HG03103 (cell line): Measurements from ENCODE around the gene MGRN1.
"Not testable (repeated sequence)": the region's sequence is repeated elsewhere in the genome, so short reads cannot be mapped to it uniquely, and the experiment has no call there.

Experiments
- ATAC-seq: cut with Tn5 transposase; IDR thresholded peaks from one replicate; pipeline ENCODE4 v1.9.1; 2021; ENCODE audit warnings: low read depth; ENCODE audit not compliant: unreplicated experiment

MGRN1 gene

DNA sequence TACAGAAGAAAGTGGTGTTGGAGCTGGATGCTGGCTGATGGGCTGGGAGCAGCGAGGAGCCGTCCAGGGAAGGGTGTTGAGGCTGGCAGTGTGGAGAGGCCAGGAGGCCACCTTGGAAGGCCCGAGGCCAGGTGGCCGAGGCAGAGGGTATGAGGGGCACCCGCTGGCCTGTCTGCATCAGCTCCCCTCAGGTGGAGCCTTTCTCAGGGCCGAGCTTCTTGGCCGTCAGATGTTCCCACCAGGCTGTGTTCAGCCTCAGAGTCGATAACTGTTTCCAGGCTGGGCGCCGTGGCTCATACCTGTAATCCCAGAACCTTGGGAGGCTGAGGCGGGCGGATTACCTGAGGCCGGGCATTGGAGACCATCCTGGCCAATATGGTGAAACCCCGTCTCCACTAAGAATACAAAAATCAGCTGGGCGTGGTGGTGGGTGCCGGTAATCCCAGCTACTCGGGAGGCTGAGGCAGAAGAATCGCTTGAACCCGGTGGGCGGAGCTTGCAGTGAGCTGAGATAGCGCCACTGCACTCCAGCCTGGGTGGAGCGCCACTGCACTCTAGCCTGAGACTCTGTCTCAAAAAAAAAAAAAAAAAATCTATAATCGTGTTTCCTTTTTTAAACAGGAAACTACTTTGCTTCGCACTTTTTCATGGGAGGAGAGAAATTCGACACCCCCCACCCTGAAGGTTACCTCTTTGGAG lies 25.3 kb downstream of the MGRN1 start:
- ATAC-seq: no peak

DNA sequence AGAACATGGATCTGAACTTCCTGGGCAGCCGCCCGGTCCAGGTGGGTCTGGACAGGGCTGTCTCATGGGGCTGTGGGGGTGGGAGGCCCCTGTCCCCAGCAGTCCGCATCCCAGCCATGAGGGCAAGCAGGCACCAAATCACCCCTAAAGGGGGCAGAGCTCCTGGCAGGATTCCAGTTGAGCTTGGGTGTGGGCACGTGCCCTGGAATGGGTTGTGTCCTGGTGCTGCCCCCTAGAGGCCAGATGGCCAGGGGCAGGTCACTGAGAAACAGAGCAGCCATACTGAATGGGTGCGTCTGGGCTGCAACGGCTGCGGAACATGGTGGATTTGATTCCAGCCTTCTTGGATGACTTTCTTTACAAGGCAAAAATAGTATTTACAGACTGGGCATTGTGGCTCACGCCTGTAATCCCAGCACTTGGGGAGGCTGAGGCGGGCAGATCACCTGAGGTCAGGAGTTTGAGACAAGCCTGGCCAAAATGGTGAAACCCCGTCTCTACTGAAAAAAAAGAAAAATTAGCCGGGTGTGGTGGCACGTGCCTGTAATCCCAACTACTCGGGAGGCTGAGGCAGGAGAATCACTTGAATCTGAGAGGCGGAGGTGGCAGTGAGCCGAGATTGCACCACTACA lies 25.9 kb downstream of the MGRN1 start:
- not testable (repeated sequence) for ATAC-seq

DNA sequence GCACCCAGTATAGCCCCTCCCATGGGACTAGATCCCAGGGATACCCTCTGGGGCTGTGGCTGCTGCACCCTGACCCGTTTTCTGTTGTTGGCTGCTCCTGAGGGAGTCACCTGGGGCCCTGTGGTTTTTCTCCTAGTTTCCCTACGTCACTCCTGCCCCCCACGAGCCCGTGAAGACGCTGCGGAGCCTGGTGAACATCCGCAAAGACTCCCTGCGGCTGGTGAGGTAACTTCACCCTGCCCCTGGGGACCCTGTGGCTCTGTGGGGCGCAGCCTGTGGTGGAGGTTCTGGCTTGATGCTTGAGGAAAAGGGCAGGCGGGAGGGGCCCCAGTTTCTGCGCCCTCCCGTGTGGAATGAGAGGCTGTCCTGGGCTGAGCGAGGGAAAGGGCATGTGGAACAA lies 27.2 kb downstream of the MGRN1 start:
- ATAC-seq: no peak

DNA sequence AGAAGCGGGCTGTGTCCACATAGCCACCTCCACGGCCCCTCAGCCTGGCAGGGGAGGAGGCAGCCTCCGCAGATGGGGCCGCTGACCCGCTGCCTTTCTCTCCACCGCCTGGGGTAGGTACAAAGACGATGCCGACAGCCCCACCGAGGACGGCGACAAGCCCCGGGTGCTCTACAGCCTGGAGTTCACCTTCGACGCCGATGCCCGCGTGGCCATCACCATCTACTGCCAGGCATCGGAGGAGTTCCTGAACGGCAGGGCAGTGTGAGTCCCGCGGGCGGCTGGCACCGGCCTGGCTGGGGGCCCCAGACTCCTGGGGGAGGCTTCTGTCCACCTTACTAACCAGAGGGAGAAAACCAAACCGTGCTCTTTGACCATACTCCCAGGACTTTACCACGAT lies 27.9 kb downstream of the MGRN1 start:
- no peak for ATAC-seq

DNA sequence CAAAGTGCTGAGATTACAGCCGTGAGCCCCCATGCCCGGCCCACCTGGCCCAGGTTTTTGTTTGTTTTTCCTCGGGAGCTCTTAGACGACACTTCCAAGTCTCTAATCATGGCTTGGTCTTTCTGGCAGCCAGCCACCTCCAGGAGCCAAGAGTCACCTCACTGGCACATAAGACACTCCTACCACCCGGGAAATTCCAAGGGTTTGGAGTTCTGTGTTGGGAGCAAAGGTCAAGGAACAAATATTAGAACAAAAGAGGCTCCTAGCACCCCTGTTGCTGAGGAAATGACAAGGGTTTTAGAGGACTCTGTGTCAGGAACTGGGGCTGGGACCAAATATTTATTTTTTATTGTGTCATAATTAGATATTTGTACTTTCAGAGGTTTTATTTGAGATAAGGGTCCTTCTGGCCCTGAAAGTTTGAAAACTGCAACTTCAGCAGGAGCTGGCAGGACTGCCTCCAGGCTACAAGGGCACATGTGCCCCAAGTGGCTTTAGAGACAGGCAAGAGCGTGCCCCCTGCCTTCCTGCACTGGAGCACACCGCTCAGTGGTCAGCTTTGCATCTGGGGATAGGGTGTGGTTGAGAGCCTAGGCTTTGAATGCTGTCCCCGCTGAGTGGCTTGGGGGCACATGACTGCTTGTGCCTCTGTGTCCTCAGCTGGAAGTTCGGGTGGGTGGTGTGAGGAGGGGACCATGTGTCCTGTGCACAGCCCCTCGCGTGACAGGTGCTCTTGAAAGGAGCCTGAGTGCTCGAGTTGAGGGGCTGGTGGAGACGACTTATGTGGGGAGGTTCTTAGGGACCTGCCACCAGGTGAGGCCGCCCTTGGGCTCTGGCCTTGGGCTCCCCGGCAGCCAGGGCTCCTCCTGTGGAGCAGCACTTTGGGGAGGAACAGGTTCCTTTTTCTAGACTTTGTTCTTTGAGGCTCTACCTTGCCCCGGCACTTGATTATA lies 29.7 kb downstream of the MGRN1 start:
- ATAC-seq: no peak

DNA sequence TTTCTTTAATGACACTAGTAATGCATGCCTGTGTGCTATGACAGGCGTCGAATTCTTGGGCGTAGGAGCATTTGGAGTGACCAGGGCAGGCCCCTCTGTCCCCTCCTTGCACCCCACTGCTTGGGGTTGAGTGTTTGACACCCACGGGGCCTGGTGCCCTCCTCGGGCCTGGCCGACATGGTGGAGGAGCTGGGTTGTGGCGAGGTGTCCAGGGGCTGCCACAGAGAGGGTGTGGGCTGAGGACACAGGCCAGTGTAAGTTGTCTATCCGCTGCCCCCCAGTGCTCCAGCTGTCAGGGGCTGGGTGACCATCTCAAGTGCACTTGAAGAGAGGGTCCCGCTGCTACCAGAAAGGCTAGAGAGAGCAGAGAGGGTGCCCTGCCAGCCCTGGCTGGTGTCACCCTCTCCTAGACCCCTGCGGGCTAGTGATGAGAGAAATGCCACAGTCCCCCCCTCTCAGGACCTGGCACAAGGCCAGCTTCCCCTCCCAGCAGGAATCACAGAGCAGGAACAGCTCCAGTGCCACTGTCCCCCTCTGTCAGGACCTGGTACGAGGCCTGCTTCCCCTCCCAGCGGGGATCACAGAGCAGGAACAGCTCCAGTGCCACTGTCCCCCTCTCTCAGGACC lies 30.5 kb downstream of the MGRN1 start:
- ATAC-seq: no peak

DNA sequence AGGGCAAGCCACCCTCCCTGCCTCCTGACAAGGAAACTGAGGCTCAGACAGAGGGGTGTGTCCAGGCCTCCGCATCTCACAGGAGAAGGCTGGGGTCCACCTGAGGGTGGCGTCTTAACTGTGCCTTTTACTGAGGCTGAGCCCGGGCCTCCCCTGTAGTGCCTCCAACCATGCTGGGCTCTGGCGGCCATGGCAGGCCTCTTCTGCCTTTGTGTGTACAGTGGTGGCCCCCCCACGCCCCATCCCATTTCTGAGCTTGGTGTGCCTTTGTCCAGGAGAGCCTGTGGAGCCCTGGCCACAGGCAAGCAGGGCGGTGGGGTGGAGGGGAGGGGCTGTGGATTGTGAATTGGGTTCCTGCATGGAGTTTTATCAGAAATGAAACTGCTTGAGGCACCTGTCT lies 31.2 kb downstream of the MGRN1 start:
- no peak for ATAC-seq

DNA sequence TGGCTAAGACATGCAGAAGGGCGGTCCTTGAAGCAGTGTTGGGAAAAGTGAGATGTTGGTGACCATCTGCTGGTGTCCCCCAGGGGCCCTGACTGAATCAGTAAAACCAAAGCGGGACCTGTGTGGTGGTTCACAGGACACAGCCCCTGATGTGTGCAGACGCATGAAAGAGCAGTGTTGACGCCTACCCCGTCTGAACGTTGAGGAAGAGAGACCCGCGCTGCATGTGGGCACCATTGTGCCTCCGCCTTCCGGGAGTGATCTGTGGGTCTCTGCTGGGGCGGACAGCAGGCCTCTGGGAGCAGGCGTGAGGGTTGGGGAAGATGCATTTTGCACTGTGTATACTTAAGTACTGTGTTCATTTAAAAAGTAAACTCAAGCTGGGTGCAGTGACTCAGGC lies 31.6 kb downstream of the MGRN1 start:
- ATAC-seq: no peak

DNA sequence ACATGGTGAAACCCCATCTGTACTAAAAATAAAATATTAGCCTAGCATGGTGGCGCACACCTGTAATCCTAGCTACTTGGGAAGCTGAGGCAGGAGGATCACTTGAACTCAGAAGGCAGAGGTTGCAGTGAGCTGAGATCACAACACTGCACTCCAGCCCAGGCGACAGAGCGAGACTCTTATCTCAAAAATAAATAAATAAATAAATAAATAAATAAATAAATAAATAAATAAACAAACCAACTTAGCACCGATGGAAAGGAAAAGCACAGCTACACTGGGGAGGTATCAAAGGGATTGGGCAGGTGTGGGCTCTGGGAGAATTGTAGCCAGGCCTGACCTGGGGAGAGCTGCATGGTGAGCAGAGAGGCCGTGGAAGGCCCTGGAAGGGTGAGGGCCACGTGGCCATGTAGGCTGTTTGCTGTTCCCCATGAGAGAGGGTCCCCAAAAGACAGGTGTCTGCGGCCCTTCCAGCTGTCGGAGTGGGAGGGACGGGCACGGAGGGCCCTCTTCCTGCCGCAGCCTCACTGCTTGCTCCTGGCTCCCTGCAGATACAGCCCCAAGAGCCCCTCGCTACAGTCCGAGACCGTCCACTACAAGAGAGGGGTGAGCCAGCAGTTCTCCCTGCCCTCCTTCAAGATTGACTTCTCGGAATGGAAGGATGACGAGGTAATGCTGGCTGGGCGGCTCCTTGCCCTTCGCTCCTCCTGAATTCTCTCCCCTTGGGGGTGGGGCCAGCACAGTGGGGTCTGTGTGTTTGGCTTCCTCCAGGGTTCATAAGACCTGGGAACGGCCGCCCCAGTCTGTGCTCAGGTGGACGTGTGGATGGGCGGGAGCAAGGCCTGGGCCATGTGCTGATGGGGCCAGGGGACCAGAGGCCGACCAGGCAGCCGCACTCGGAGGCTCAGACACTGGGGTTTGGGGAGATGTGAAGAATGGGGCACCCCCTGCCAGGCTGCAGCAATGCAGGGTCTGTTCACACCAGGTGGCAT lies 32.4 kb downstream of the MGRN1 start:
- no peak for ATAC-seq

DNA sequence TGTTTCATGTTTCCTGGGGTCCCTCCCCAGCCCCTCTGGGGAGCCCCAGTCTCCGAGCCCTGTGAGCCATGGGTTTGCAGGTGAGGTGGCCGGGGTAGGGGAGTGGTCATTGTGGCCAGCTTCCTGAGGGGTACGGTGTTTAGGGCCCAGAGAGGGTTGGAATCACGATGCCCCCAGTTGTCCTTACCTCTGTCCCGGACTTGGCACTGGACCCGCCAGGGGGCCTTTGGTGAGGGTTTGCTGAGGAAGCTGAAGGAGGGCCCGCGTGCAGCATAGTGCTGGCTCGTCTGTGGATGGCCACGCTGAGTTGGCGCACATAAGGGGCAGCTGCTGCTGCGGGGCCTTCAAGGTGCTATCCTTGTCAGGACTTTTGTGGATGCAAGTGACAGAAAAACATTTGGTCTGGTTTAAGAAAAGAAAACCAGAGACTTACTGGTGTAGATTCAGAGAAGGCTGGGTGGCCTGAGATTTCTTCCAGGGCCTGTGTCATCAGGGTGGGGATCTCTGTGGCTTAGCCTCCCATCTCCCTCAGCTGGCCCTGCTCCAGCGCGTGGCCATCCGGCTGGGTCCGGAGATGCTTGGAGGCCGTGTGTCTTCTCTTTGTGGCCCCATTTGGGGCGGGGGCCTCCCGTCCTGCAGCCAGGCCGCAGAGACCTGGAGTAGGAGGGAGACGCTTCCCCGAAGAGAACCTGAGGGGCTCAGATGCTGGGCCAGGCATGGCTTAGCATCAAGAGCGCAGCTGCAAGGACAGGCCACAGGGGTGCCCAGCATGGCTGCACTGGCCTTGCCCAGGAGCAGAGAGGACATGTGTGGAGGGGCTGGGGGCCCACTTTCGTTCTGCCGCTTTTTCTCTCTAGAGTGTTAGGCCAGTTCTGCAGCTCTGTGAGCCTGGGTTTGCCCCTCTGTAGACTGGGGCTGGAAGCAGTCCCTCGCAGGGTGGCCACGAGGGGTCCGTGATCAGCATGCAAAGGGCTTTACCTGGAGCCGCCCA lies 35.0 kb downstream of the MGRN1 start:
- no peak for ATAC-seq

DNA sequence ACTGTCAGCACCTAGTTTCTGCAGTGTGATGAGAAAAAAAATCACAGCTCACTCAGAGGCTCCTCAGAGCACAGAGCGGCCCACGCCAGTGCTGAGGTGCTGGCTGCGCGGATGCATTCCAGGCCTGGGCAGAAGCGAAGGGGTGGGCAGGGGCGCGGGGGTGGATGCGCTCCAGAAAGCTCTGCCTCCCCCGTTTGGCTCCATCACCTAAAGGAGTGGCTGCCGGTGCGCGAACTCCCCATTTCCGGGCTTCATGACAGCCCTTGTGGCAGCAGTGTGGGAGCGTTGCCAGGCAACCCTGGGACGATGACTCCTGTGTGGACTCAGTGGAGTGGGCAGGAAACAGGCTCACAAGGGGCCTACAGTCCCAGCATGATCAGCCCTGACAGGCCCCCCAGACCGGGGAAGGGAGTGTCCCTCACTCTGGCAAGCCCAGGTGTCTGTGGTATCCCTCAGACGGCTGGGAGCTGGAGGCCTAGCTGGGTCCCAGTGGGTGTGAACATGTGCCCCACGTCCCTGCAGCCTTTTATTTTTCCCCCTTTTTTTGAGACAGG lies 35.9 kb downstream of the MGRN1 start:
- no peak for ATAC-seq

DNA sequence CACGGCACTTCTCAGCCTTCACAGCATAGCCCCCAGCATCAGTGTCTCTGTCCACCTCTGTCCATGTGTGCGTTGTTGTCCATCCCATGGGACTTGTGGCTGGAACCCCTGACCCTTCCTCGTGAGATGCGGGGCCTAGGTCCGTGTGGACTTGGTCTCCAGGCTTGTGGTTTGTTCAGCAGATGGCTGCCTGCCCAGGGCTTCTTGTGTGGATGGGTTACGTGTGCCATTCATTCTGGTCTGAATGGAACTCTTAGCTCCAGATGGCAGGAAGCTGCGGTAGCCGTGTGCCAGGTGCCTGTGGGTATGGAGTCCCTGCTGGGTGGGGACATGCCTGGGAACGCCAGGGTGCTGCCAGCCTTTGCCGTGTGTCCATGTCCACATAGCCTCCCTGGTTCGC lies 37.0 kb downstream of the MGRN1 start:
- ATAC-seq: no peak

DNA sequence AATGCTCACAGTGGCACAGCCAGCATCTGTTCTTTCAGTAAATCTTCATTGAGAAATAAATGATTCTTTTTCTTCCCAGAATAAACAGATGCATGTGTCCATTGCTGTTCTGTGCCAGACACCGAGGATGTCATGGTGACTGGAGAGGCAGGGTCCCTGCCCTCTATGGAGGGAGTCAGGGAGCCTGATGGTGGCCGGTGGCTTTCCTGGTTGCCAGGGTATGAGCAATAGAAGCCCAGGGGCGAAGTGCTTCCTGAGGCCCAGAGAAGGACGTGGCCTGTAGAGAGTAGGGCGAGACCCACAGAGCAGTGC lies 38.8 kb downstream of the MGRN1 start:
- ATAC-seq: no peak

DNA sequence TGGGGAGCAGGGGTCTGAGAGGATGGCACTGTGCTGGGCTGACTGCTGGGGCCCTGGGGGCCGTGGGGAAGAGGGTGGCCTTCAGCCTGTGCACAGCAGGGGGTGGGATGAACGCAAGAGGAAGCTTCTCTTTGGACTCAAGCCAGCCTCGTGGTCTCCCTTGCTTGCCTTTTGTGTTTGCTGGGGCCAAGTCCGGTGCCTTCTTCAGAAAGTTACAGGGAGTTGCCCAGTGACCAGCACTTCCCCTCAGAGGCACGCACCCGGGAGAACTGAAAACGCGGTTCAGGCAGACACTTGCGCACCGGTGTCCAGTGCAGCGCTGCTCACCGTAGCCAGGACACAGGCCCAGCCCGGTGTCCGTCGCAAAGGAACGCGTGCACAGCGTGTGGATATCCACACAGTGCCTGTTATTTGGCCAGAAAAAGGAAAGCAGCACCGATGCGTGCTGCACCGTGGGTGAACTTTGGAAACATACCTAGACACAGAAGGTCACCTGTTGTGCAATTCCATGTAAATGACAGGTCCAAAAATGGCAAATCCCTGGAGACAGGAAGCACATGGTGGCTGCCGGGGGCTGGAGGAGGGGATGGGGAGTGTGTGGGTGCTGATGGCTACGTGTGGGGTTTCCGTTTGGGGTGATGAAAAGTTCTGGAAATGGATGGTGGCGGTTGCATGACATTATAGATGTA lies 39.3 kb downstream of the MGRN1 start:
- no peak for ATAC-seq

DNA sequence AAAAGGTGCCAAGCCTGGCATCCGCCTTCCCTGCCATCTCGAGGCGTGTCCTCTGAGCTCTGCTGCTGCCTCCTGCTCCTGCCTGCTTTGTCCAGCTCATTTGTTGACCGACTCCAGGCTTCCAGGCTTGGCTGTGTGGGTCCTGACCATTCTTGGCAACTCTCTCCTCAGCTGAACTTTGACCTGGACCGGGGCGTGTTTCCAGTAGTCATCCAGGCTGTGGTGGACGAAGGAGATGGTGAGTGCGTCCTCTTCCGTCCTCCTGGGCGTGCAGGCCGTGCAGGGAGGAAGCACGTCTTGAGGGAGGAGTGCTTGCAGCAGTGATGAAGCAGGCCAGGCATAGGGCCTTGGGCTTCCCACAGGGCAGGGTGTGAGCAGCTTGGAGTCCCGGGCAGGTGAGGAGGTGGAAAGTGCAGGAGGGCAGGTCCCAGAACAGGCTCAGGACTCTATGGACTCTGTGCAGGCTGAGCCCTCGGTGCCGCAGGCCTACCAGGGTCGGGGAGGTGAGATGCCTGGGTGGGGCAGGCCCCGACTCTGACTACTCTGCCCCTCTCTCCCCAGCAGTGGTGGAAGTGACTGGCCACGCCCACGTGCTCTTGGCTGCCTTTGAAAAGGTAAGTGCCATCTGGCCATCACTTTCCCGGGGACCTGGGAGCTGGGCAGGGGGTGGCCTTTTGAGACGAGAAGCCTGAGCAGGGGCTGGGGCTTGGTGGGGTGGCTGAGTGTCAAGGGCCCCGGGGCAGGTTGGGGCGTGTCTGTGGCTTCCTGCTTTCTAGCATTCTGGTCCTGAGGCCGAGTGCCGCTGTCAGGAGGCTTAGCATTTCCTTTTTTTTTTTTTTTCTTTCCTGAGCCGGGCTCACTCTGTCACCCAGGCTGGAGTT lies 40.2 kb downstream of the MGRN1 start:
- no peak for ATAC-seq

DNA sequence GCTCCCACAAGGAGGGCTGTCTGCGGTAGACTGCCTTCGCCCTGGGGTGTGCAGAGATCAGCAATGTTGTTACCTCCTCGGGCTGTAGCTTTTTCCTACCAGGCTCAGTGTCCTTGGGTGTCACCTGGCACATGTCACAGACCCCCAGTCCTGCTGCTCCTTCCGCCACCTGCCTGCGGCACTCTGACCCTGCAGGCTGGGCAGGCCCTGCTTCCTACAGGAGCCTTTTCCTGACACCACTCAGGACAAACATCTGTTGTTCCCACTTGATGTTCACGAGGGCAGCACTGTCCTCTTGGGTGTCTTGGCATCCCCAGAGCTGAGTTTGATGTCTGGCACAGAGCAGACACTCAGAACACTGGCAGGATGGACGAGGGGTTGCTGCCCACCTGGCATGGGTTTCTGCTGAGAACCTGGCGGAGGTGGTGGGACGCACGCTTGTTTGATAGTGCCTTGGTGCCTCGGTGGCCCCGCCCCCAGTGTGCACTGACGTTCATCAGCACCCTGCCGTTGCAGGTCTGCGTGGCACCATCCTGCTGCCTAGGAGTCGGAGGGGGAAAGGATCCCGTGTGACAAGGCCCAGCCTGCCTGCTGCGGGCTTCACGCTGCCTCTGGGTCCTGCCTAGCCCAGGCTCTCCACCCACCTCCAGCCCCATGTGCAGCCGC lies 42.0 kb downstream of the MGRN1 start:
- no peak for ATAC-seq
